ENCODE measurements around the gene PUM1. TPM values are rescaled to one million over a fixed set of nuclear protein-coding genes. Genes with fewer than 3 reads are reported as not detected.

PUM1 gene
- total RNA-seq, 2 experiments from 2014 or later = 93.4 to 94.6 TPM

DNA sequence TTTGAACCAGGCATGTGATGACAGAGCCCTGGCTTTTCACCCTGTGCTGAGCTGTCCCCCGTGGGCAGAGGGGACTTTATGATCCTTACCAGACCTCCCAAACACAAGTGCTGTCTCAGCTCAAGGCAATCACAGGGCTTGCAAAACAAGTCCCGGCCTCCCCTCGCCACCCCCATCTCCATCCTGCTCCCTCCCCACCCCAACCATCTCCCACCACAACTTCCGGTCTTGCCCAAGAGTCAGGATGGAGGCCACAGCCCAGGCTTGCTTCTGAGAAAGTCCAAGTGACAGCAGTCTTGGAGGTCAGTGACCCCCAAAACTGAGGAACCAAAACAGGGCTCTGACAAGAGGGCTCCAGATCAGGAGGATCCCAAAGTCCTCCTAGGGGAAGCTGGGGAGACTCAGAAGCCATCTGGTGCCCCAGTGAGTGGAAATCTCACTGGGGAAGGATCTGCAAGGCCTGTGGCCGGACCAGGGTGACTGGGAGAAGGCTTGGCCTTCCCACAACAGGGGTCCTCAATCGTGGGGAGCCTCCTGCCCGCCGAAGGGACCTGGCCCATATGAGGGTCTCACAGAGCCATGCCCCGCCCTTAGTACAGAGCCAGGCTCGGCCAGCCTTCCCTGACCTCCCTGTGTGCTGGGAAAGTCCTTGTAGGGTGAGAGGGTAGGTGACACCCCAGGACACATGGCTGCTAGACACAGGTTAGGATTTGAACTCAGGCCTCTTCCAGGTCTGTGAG is 152.4 kb downstream of the PUM1 start:
- peaks cover 8% of the 10 kb centered on the region for H3K4me1 Mint-ChIP-seq
- no peaks in the 10 kb centered on the region for H3K36me3 Mint-ChIP-seq
- peak overlapping the region; percentile 42 for H3K27ac Mint-ChIP-seq
- no peak overlapping the region for H3K4me3 Mint-ChIP-seq
- no peak for DNase-seq
- peaks cover 21% of the 10 kb centered on the region for H3K27me3 Mint-ChIP-seq
- no peaks in the 10 kb centered on the region for H3K9me3 Mint-ChIP-seq

DNA sequence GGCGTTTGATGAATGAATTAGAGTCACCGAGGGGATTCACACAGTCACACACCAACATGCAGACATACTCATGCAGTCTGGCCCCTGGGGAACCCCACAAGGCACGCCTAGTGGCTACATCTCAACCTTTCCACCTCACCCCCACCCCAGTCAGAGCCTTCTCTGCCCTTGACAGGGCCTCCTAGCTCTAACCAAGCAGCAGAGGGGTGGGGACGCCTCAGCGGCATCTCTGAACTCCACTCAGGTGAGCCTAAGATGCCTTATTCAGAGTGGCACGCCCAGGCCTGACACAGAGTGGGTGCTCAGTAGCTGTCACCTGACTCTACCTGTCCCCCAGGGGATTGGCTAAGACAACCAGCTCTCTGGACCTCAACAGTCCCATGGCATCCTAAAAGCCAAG is 153.3 kb downstream of the PUM1 start:
- no peaks in the 10 kb centered on the region for H3K9me3 Mint-ChIP-seq

DNA sequence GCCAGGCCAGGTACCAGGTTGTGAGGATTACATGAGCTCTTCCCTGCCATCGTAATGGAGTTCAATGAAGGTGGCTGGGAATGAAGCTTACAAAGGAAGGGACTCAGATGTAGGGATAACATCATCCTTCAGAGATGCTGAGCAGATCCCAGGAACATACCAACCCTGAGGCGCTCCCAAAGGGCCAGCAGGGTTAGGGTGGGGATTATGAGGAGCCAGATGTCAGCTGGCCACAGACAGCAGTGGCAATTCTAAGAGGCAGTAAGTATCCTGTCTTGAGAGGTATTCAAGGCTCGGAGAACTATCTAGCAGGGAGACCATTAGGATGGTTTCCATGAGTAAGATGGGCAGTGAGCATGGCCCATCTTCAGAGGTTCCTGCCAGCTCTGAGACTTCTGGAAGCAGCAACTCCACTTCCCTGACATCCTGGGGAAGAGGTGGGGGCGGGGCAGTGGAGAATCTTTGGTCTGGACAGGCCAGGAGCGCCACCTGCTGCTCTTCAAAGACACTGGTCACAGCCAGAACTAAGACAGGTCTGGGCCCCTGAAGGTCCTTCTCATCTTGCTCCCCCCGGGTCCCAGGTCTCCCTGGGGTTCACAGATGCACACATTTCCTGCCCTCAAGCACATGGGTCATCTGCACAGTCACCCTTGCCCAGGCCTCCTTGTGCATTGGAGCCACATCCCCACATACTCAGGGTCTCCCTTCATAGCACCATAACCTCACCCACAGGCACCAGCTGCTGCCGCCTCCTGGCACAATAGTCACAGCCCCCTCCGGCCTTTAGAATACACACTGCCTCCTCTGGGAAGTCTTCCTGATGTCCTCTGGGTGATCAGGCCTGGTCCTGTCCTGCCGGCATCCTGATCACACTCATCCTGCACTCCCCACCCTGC is 154.2 kb downstream of the PUM1 start:
- Mint-ChIP-seq H3K4me1 (peaks cover 12% of the 10 kb centered on the region), H3K36me3 (no peaks in the 10 kb centered on the region), H3K27ac (no peak overlapping the region), H3K4me3 (no peak overlapping the region), H3K9me3 (no peaks in the 10 kb centered on the region), H3K27me3 (peaks cover 34% of the 10 kb centered on the region)
- DNase-seq = peak; percentile 54

More for the DNA sequence above, 153.3 kb downstream of the PUM1 start:
- peaks cover 11% of the 10 kb centered on the region for H3K4me1 Mint-ChIP-seq
- peaks cover 29% of the 10 kb centered on the region for H3K27me3 Mint-ChIP-seq
- DNase-seq = no peak
- H3K27ac Mint-ChIP-seq = no peak overlapping the region
- H3K36me3 Mint-ChIP-seq = no peaks in the 10 kb centered on the region
- no peak overlapping the region for H3K4me3 Mint-ChIP-seq

DNA sequence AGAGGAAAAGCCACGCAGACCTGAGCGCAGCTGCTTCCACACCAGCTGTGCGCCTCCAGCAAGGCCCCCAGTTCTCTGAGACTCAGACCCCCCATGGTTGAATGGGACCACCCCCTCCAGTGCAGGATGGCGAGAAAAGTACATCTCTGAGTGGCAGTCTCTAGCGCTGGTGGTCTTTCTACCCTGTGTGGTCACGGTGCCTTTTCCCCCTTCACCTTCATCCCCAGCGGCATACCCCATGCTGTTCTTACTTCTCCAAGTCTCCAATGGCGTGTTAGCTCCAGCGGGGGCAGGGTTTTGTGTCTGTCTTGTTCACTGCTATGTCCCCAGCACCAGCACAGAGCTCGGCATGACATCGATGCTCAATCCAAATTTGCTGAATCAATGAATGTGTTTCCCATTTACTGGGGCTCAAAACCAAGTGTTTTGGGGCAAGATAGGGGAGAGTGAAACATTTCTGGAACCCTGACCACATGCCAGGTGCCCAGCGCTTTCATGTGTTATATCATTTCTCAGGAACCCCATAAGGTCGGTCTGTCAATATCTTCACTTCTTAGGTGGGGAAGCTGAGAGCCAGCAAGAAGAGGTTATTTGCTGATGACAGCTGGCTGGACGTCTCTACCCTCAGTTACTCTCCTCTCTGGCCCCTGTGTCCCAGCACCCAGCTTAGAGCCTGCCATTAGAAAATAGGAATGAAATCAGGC is 156.0 kb downstream of the PUM1 start:
- H3K27me3 Mint-ChIP-seq = peaks cover 47% of the 10 kb centered on the region
- peak overlapping the region; percentile 74 for H3K4me3 Mint-ChIP-seq
- no peaks in the 10 kb centered on the region for H3K9me3 Mint-ChIP-seq
- H3K36me3 Mint-ChIP-seq = no peaks in the 10 kb centered on the region
- no peak for DNase-seq
- H3K27ac Mint-ChIP-seq = no peak overlapping the region
- H3K4me1 Mint-ChIP-seq = peaks cover 12% of the 10 kb centered on the region

DNA sequence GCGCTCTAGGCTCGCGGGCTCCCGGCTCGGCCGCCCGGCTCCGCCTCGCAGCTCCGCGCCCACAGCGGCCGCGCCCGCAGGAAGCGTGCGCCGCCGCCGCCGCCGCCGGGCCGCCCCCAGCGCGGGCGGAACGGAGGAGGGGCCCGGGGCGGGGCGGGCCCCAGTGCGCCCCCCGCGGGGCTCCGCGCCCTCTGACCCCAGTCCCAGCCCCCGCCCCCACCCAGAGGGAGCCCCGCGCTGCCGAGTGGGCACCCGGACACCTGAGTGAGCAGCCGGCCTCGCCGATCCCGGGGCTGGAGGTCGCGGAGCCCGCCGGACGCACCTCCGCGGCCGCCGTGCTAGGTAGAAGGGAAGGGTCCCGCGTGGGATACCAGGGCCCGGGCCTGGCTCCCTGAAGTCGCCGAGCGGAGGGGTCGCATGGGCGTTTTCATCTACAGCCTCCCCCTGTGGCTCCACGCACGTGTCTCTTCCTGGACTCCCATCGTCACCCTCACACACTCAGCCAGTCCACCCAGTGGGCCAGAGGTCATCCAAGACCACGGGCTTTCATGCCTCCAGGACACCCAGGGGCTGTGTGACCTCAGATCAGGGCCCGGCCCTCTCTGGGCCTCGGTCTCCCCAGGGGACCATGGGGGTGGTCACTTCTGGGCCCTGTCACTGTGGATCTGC is 156.7 kb downstream of the PUM1 start, which contains the start of gene SDC3:
Gene SDC3 (minus strand): TSS at position 63 of the 669 bp plus-strand sequence. CDS start 172 bp downstream, outside the sequence.
- peaks cover 50% of the 10 kb centered on the region for H3K27me3 Mint-ChIP-seq
- DNase-seq = peak; percentile 32
- no peak within 1 kb of the TSS for H3K27ac Mint-ChIP-seq
- H3K36me3 Mint-ChIP-seq = no peaks in the 10 kb centered on the region
- H3K4me3 Mint-ChIP-seq = peak within 1 kb of the TSS; percentile 77
- peaks cover 12% of the 10 kb centered on the region for H3K4me1 Mint-ChIP-seq
- H3K9me3 Mint-ChIP-seq = no peaks in the 10 kb centered on the region

DNA sequence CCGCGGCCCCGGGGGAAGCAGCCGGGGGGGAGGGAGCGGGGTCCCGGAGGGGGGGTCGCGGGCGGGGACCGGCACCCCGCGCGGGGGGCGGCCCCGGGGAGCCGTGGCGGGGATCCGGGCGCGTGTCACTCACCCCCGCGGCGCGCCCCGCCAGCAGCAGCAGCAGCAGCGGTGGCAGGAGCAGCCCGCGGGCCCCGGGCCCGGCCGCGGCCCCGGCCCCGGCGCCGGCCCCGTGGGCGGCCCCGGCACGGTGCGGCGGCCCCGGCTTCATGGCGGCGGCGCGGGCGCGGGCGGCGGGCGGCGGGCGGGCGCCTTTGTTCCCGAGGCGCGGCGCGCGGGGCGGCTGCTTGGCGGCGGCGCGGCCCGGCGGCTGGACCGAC is 157.2 kb downstream of the PUM1 start:
- DNase-seq = no peak
- Mint-ChIP-seq H3K4me3 (no peak overlapping the region), H3K27me3 (peaks cover 50% of the 10 kb centered on the region), H3K4me1 (peaks cover 12% of the 10 kb centered on the region), H3K9me3 (no peaks in the 10 kb centered on the region), H3K36me3 (no peaks in the 10 kb centered on the region), H3K27ac (no peak overlapping the region)

DNA sequence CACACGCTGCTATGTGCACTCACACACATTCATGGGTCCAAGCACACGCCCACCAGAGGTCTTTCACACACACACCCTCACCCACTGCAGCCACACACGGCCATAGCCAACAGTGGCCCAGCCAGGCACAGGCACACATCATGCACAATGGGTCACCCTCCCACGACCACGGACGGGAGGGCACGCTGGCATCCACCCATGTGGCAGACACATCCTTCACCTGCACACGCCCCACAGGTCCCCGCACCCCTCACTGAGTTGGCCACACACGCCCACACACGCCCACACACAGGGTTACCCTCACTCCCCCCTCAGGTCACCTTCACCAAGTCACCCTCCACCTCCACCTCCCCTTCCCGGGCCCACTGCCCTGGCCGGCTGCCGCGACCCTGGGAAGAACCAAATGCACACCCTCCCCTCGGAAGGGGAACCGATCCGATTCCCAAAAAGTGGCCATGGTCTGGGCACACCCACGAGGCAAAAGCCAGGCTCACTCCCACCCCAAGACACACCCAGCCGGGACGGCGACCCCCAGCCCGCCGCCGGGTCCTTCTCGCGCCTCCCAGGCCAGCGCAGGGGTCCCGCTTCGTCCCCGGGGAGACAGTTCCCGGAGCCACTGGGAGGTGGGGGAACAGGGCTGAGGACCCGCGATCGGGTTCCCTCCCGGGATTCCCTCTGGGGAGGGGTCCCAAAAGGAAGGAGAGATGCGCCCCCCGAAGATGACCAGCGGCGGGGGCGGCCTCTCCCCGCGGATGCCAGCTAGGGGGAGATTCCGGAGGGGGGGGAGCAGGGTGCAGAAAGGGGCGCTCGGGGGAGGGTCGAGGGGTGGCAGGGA is 157.8 kb downstream of the PUM1 start:
- Mint-ChIP-seq H3K27me3 (peaks cover 52% of the 10 kb centered on the region), H3K4me3 (peak overlapping the region; percentile 77), H3K36me3 (no peaks in the 10 kb centered on the region), H3K4me1 (peaks cover 9% of the 10 kb centered on the region), H3K9me3 (no peaks in the 10 kb centered on the region), H3K27ac (peak overlapping the region; percentile 22)
- DNase-seq = no peak

DNA sequence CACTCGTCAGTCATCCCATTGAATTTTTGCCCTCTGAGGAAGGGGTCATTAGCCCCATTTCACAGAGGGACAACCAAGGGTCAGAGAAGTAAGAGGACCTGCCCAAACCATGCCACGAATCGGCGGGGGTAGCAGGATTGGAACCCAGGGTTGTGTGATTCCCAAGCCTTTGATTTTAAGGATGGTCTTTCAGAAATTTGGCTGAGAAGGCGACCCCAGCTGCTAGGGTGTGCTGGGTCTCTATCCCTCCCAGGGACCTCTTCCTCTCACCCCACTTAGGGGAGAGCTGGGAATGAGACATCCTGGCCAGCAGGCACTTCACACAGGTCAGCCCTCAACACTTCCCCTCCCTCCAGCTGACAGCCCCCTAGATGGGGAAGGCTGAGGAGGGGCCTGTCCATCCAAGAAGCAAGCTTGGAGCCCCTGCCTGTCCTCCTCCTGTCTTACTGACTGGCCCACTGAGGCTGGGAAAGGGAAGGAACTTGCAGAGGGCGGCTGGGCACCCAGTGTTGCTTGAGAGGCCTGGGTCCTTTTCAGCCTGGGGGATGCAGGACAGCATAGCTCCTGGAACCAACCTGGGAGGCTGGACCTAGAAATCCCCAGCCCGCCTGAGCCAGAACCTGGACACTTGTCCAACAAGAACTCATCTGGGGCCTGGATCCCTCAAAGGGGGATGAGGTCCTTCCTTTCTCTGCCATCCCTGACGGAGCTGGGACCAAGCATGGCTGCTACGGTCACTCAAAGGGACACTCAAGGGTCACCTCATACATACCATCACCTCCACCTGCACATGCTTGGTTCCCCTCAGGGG is 158.7 kb downstream of the PUM1 start:
- Mint-ChIP-seq H3K27me3 (peaks cover 54% of the 10 kb centered on the region), H3K9me3 (no peaks in the 10 kb centered on the region), H3K36me3 (no peaks in the 10 kb centered on the region), H3K27ac (peak overlapping the region; percentile 22), H3K4me3 (peak overlapping the region; percentile 77), H3K4me1 (peaks cover 9% of the 10 kb centered on the region)
- no peak for DNase-seq

DNA sequence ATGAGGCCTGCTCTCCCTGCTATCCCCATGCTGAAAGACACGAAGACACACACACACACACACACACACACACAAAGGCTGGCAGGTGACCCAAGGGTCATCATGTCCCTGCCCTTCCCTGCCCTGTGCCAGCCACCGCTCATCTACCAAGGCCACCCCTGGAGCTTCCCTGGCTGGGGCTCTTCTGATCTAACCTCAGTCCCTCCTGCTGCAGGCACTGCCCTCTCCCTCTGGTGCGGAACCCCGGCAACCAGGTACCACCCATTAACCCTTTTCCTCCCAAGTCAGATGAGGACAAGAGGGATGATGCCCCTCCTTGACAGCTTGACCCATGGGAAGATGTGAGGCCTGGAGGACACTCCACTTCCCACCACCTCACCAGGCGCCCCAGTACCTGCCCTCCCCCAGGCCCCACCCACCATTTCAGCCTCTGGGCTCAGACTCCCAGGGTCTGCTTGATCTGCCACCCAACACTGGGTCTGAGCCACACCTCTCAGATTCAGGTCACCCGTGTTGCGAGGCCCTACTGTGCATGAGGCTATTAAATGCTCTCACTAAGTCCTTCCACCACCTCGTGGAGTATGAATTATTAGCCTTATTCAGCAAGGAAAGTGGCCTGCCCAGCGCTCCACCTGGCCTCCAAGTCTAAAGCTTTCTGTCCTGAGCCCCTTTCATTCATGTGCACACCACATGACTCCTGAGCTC is 159.4 kb downstream of the PUM1 start:
- H3K4me3 Mint-ChIP-seq = no peak overlapping the region
- H3K27me3 Mint-ChIP-seq = peaks cover 54% of the 10 kb centered on the region
- DNase-seq = no peak
- no peaks in the 10 kb centered on the region for H3K9me3 Mint-ChIP-seq
- H3K27ac Mint-ChIP-seq = no peak overlapping the region
- H3K4me1 Mint-ChIP-seq = peaks cover 9% of the 10 kb centered on the region
- H3K36me3 Mint-ChIP-seq = no peaks in the 10 kb centered on the region

DNA sequence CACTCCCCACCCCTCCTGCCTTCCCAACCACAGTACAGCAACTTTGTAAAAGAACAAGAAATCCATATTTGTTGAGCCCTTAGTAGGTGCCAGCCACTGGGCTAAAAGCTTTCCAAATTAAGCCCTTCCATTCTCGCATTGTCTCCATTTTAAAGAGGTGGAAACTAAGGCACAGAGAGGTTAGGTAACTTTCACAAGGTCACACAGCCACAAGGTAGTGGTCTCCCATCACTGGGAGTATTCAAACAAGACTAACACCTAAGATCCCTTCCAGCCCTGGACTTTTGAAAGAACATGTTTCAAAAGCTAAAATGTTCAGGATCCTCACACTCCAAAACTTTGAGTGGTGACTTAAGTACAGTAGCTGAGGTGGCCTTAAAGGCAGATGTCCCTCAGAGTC is 160.1 kb downstream of the PUM1 start:
- DNase-seq = no peak
- H3K27me3 Mint-ChIP-seq = peaks cover 48% of the 10 kb centered on the region
- H3K4me1 Mint-ChIP-seq = peaks cover 9% of the 10 kb centered on the region
- H3K4me3 Mint-ChIP-seq = no peak overlapping the region
- no peaks in the 10 kb centered on the region for H3K9me3 Mint-ChIP-seq
- H3K27ac Mint-ChIP-seq = no peak overlapping the region
- no peaks in the 10 kb centered on the region for H3K36me3 Mint-ChIP-seq

DNA sequence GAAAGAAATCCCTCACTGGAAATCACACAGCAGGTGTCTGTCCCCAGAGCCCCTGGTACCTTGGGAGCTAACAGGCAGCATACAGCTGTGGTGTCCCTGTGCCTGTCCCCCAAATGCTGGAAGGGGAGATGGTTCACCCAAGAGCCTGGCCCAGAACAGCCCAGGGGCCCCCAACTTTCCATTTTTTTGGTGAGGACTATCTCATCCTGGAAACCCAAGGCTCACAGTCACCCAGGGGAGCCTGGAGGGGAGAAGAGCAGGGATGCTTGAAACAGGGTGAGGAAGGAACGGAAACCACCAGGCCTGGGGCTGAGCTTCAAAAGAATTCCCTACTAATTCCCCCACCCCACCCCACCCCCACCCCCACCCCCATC is 160.6 kb downstream of the PUM1 start:
- Mint-ChIP-seq H3K27me3 (peaks cover 44% of the 10 kb centered on the region), H3K4me3 (no peak overlapping the region), H3K4me1 (peaks cover 9% of the 10 kb centered on the region), H3K27ac (no peak overlapping the region), H3K36me3 (no peaks in the 10 kb centered on the region), H3K9me3 (no peaks in the 10 kb centered on the region)
- DNase-seq = no peak

DNA sequence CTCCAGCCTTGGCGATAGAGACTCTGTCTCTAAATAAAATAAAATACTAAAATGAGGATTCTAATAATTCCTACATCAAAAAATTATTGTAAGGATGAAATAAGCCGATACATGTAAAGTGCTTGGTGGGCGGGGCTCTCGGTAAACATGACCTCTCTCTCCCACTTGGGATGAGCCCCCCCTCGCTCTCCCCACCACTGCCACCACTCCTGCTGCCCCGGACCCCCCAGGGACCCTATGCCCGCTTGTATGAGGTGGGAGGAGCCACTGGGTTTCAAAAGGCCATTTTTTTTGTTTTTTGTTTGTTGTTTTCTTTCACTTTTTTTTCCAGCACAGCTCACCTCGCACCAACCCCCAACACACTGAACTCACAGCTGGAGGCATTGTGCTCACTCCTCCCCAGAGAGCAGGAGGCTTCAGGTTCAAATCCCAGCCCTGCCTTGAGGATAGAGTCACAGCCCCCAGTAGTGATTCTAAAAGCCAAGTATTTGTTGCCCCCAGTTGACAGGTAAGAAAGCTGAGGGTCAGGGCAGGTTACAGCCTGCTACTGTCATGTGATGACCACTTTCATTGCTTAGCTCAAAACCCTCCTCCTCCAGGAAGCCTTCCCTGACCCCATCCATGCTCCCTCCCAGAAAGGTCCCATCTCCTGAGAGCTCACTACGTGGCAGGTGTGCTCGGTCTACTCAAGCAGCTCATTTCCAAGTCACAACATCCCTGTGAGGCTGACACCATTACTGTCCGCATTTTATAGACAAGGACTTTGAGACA is 161.1 kb downstream of the PUM1 start:
- Mint-ChIP-seq H3K27me3 (peaks cover 38% of the 10 kb centered on the region), H3K4me1 (peaks cover 7% of the 10 kb centered on the region), H3K4me3 (no peak overlapping the region), H3K36me3 (no peaks in the 10 kb centered on the region), H3K27ac (no peak overlapping the region), H3K9me3 (no peaks in the 10 kb centered on the region)
- DNase-seq = no peak
